ENCODE data around the gene PRR14. TPM values are rescaled to one million over a fixed set of nuclear protein-coding genes. Genes with fewer than 3 reads are reported as not detected.

Gene PRR14
- total and polyA plus RNA-seq, 2 donors from 2014 or later = 44.2 to 51.6 TPM

DNA sequence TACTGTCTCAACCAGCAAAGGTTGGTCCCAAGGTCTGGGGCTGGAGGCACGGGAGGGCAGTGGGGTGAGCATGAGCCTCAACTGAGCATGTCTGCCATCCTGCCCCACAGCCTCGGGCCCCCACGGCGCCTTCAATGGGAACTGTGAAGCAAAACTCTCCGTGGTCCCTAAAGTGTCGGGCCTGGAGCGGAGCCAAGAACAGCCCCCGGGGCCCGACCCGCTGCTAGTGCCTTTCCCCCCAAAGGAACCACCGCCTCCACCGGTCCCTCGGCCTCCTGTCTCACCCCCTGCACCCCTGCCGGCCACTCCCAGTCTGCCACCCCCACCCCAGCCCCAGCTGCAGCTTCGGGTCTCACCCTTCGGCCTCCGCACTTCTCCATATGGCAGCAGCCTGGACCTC lies 11.7 kb downstream of the PRR14 start:
- Histone ChIP-seq H3K9me3 (ENCODE audit: control insufficient read depth in 2 of 3, insufficient read depth in 1 of 3, low read length in 3 of 3) (no peaks in the 10 kb centered on the region), H3K4me3 (ENCODE audit: low read length in 3 of 3) (no peak overlapping the region), H3K4me1 (ENCODE audit: control insufficient read depth in 2 of 3, insufficient read depth in 2 of 3, low read depth in 1 of 3, low read length in 3 of 3) (peaks cover 0 to 27% (median 12%) of the 10 kb centered on the region in 3 donors), H3K36me3 (ENCODE audit: control insufficient read depth in 2 of 3, insufficient read depth in 3 of 3, low read length in 3 of 3) (peaks cover 3 to 52% (median 36%) of the 10 kb centered on the region in 3 donors), H3K9ac (ENCODE audit: low read length in 3 of 3) (no peak overlapping the region), H3K27ac (ENCODE audit: low read depth in 2 of 2, low read length in 2 of 2) (no peak overlapping the region), H3K27me3 (ENCODE audit: control insufficient read depth, insufficient read depth, low read length) (no peaks in the 10 kb centered on the region)
- intact Hi-C loops (cut with DNase I) = no loop called here
- peak in 1 of 5 donors; percentile 81 for DNase-seq
- FAIRE-seq = no peak
- TF ChIP-seq, protein P1, sequence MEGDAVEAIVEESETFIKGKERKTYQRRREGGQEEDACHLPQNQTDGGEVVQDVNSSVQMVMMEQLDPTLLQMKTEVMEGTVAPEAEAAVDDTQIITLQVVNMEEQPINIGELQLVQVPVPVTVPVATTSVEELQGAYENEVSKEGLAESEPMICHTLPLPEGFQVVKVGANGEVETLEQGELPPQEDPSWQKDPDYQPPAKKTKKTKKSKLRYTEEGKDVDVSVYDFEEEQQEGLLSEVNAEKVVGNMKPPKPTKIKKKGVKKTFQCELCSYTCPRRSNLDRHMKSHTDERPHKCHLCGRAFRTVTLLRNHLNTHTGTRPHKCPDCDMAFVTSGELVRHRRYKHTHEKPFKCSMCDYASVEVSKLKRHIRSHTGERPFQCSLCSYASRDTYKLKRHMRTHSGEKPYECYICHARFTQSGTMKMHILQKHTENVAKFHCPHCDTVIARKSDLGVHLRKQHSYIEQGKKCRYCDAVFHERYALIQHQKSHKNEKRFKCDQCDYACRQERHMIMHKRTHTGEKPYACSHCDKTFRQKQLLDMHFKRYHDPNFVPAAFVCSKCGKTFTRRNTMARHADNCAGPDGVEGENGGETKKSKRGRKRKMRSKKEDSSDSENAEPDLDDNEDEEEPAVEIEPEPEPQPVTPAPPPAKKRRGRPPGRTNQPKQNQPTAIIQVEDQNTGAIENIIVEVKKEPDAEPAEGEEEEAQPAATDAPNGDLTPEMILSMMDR (IDR thresholded peaks at IDR 0.05; ENCODE audit: borderline replicate concordance, extremely low read depth, insufficient read depth) = no peak

DNA sequence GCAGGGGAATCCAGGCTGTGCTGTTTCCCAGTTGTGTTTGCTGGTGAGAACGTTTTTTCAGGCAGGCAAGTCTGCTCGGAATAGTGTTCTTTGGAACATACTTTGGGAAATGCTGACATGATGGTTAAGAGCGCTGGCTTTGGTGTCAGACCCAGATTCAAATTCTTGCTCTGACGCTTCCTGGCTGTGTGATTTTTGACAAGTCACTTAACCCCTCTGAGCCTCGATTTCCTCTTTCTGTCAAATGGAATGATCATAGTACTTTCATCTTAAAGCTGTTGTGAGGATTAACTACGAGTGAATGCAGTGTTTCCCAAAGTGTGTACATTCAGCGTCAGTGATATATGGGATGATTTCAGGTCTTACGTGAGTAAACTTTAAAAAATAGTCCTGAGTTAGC lies 12.3 kb downstream of the PRR14 start:
- Histone ChIP-seq H3K4me3 (ENCODE audit: low read length in 3 of 3) (no peak overlapping the region), H3K27me3 (ENCODE audit: control insufficient read depth, insufficient read depth, low read length) (no peaks in the 10 kb centered on the region), H3K27ac (ENCODE audit: low read depth in 2 of 2, low read length in 2 of 2) (no peak overlapping the region), H3K9ac (ENCODE audit: low read length in 3 of 3) (no peak overlapping the region), H3K36me3 (ENCODE audit: control insufficient read depth in 2 of 3, insufficient read depth in 3 of 3, low read length in 3 of 3) (peaks cover 3 to 55% (median 37%) of the 10 kb centered on the region in 3 donors), H3K9me3 (ENCODE audit: control insufficient read depth in 2 of 3, insufficient read depth in 1 of 3, low read length in 3 of 3) (no peaks in the 10 kb centered on the region), H3K4me1 (ENCODE audit: control insufficient read depth in 2 of 3, insufficient read depth in 2 of 3, low read depth in 1 of 3, low read length in 3 of 3) (peaks cover 0 to 25% (median 12%) of the 10 kb centered on the region in 3 donors)
- no peak for DNase-seq
- intact Hi-C loops (cut with DNase I) = no loop called here
- no peak for FAIRE-seq
- TF ChIP-seq, protein P1 (IDR thresholded peaks at IDR 0.05; ENCODE audit: borderline replicate concordance, extremely low read depth, insufficient read depth) = no peak

DNA sequence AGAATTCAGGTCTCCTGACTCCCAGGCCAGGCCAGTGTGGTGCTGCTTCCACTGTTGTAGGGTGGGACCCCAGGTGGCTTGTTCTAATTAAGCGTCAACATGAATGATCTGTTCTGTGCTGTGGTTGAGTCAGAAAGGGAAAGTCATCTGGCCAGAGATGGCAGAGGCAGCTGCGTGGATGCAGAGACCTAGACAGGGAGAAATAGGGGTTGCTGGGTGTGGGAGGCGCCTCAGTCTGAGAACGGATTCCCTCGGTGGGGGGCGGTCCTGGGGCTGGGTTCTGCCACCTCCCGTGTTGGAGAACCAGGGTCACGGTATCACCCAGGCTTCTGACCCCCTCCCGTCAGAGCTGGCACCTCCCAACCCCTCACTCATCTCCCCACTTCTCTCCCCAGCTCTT lies 13.1 kb downstream of the PRR14 start:
- Histone ChIP-seq H3K4me3 (ENCODE audit: low read length in 3 of 3) (no peak overlapping the region), H3K4me1 (ENCODE audit: control insufficient read depth in 2 of 3, insufficient read depth in 2 of 3, low read depth in 1 of 3, low read length in 3 of 3) (peaks cover 0 to 25% (median 12%) of the 10 kb centered on the region in 3 donors), H3K27ac (ENCODE audit: low read depth in 2 of 2, low read length in 2 of 2) (no peak overlapping the region), H3K9me3 (ENCODE audit: control insufficient read depth in 2 of 3, insufficient read depth in 1 of 3, low read length in 3 of 3) (no peaks in the 10 kb centered on the region), H3K36me3 (ENCODE audit: control insufficient read depth in 2 of 3, insufficient read depth in 3 of 3, low read length in 3 of 3) (peaks cover 3 to 55% (median 40%) of the 10 kb centered on the region in 3 donors), H3K9ac (ENCODE audit: low read length in 3 of 3) (no peak overlapping the region), H3K27me3 (ENCODE audit: control insufficient read depth, insufficient read depth, low read length) (no peaks in the 10 kb centered on the region)
- TF ChIP-seq, protein P1 (IDR thresholded peaks at IDR 0.05; ENCODE audit: borderline replicate concordance, extremely low read depth, insufficient read depth) = no peak
- no peak for FAIRE-seq
- DNase-seq = no peak
- intact Hi-C loops (cut with DNase I) = no loop called here

DNA sequence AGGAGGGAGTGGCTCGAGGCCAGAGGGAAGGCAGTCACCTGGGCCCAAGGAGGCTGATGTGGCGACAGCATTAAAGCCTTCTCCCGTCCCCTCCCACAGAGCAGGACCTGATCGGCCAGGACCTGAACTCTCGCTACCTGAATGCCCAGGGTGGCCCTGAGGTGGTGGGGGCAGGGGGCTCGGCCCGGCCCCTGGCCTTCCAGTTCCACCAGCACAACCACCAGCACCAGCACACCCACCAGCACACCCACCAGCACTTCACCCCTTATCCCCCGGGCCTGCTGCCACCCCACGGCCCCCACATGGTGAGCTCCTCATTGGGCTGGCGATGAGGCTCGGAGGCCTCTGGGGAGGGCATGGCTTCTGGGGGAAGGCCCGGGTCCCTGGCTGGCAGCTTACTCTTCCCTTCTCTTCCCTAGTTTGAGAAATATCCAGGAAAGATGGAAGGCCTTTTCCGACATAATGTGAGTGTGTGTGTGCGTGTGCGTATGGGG lies 13.9 kb downstream of the PRR14 start:
- Histone ChIP-seq H3K27me3 (ENCODE audit: control insufficient read depth, insufficient read depth, low read length) (no peaks in the 10 kb centered on the region), H3K9ac (ENCODE audit: low read length in 3 of 3) (no peak overlapping the region), H3K4me1 (ENCODE audit: control insufficient read depth in 2 of 3, insufficient read depth in 2 of 3, low read depth in 1 of 3, low read length in 3 of 3) (peaks cover 0 to 25% (median 12%) of the 10 kb centered on the region in 3 donors), H3K27ac (ENCODE audit: low read depth in 2 of 2, low read length in 2 of 2) (no peak overlapping the region), H3K9me3 (ENCODE audit: control insufficient read depth in 2 of 3, insufficient read depth in 1 of 3, low read length in 3 of 3) (no peaks in the 10 kb centered on the region), H3K4me3 (ENCODE audit: low read length in 3 of 3) (no peak overlapping the region), H3K36me3 (ENCODE audit: control insufficient read depth in 2 of 3, insufficient read depth in 3 of 3, low read length in 3 of 3) (peaks cover 4 to 55% (median 40%) of the 10 kb centered on the region in 3 donors)
- no peak for FAIRE-seq
- TF ChIP-seq, protein P1 (IDR thresholded peaks at IDR 0.05; ENCODE audit: borderline replicate concordance, extremely low read depth, insufficient read depth) = no peak
- intact Hi-C loops (cut with DNase I) = no loop called here
- DNase-seq = no peak
